CD4-positive, alpha-beta T cell treated with Interleukin-1 beta for 1 hour (primary cell): ENCODE results near the gene ATP2B3.

Experiments used
- DNase-seq, 2 donors: peaks; one replicate each; pipeline ENCODE4 v3.0.0-alpha.2; 2020 to 2022

Gene ATP2B3

DNA sequence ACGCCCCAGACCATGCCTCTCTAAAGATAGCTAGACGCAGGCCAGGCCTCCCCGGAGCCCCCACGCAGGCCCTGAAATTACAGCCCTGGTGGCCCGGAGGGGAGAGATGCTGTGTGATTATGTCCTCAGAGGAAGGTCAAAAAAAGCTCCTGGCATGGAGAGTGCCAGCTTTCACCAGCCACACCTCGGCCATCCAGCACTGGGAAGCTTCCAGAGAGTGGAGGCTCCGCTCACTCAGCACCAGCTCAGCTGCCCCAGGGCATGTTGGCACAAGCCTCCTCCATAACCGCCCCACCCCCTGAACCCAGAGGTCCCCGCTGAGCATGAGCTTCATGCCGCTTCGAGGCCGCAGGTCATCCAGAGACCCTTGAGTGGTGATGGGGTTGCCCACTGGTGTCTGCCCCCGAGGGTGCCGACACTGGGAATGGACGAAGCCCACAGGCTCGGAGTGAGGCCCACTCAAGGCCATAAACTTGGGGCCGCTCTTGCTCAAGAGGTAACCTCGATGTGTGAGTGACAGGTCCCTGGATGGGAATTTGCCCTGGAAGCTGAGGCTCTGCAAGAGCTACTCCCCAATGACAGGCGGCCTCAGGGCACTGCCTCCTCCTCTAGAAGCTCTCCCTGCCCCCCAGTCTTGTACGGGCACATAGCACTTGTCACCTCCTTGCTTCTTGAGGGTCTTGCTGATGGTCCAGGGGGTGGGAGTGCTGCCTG is 27.1 kb upstream of the ATP2B3 start:
- DNase-seq, result no peak

GRCh38 chrX:153491351-153491914 is 26.0 kb upstream of the ATP2B3 start:
- DNase-seq, result no peak

DNA sequence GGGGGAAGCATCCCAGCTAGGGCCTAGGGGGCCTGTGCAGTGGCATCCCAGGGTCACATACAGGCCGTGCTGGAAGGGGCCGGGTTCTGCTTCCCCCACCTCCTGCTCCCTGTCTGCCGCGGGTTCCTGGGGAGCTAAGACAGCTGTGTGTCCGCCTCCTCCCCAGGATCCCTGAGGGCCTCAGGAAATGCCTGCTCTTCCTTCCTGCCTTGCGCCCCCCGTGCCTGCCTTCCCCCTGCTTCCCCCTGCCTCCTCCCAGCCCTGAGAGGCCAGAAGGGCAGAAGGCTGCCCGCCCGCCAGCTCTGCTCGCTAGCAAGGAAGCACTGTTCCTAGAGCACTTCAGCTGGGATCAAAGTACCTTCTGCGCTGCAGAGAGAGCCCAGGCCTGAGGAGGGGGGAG is 25.5 kb upstream of the ATP2B3 start:
- no peak for DNase-seq

DNA sequence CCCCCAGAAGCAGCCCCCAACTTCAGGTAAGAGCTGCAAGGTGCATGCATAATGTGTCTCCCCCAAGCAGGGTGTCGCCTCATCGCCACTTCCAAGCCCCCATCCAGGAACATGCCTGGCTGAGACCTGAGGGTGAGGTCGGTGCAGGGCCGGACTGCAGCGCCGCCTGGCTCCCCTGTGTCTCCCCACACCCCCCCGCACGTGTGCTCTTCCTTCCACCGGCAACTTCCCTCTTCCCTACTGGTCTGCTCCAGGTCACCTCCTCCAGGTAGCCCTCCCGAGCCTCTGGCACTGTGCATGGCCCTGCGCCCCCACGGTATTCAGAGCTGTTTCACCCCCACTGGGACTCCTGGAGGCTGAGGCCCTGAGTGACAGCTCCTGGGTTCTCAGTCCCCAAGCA is 24.9 kb upstream of the ATP2B3 start:
- DNase-seq, result no peak

DNA sequence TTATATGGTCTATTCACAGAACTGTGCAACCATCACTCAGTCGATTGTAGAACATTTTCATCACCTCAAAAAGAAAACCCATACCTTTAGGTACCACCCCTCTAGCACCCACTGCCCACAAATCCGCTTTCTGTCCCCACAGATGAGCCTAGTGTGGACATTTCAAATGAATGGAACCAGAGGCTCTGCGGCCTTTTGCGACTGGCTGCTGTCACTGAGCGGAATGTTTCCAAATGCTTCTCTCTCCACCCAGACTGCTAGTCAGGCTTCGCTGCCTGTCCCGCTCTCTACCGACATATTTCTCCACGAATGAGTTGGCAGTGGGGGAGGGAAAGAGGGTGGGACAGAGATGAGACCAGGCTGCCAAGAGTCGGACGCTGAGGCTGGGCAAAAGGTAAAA is 24.4 kb upstream of the ATP2B3 start:
- DNase-seq, result no peak

GRCh38 chrX:153494061-153494460 is 23.4 kb upstream of the ATP2B3 start:
- DNase-seq, result no peak

- DNase-seq, result peak in 1 of 2 donors; percentile 7
Measured at GRCh38 chrX:153494541-153495361, 22.7 kb upstream of the ATP2B3 start, which contains the start of gene BGN. TSS of gene BGN (plus strand) at chrX:153494980. CDS start at chrX:153504632, 9,652 bp downstream.

DNA sequence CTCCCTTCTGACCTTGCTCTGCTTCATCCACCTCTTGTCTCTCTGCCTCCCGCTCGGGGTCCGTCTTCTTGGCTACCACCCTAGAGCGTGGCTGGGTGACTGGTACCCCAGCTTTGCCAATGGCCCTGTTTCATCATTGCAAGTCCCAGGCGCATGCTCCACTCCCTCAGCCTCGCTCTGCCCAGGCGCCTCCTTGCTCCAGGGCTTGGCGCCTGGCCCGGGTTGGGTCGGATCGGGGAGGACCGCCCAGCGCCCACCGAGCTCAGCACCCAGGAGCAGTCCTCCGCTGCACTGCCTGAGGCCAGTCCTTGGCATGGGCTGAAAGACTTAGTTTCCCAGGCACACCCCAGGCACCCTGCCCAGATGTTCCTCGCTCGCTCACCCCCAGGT is 22.1 kb upstream of the ATP2B3 start:
- no peak for DNase-seq

DNA sequence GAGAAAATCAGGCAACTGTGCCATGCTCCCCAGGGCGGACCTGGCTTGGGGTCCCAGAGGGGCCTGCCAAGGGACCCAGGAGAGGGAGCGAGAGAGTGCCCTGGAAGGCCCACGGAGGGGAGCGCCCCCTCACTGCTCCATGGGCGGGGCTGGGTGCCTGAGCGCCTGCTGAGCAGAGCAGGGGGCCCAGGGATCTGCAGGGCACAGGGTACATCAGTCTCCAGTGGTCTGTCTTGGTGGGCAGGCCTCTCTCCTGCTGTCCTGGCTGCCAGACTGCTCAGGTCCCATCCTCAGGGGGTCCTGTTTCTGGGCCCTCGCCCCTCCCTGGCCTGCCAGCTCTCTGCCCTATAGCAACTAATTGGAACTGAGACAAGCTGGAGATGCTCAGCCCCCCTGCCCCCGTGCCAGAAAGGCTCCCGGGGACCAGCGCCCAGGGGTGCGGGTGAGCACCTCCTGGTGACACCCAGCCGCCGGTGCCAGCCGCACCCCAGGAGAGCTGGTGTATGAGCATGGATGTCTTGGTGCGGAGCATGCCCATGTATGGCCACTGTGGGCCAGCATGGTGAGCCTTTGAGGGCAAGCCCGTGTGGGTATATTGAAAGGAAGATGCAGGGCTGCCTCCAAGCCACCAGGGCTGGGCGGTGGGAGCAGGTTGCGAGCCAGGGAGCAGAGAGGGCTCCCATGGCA is 21.4 kb upstream of the ATP2B3 start:
- no peak for DNase-seq

DNA sequence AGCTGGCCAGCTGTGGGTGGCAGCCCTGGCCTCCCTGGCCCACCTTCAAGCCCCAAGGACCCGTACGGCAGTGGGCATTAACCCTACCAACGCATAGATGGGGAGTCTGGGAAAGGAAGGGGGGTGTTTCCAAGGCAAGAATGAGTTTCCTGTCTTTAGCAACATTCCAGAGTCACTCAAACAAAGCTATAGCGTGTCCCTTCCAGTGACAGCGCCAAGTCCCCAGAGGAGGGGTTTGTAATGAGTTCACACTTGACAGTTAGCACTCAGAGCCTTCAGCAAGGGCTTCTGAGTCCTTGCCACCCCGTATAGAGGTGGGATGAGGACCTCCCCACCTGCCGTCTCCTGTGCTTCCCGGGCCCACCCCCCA is 20.9 kb upstream of the ATP2B3 start:
- no peak for DNase-seq

DNA sequence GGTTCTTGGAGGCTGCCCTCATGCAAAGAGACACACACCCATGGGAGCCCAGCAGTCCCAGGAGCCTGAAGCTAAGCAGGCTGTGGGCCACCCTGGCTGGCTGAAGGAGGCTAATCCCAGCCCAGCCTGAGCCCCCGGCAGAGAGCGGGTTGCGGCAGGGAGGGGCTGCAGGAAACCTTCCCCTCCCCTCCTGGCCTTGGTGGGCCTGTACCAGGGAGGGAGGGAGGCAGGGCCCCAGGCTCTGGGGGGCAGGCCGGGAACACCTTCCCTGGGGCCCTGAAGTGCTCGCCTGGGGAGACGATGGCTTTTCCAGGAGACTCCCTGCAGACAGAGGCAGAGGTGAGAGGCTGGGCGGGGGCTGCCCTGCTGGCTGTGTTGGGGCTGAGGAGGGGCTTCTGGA is 19.0 kb upstream of the ATP2B3 start:
- no peak for DNase-seq

- no peak for DNase-seq
Measured at GRCh38 chrX:153499341-153499740, 18.1 kb upstream of the ATP2B3 start.

DNA sequence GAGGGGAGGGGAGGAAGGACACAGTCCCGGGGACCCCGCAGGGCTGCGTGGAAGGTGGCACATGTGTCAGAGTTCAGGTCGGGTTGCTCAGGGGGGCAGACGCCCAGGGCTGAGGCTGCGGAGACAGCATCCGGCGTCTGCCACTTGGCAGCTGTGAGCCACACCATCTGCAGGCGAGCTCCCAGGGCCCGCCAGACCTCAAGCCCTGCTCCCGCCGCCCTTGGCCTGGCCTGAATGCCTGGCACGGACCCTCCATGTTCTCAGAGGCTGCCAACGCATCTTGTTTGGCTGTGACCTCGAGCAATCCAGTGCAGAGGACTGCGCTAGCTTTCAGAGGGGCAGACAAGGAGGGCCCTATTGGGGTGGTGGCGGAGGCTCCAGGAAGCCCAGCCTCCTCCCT is 17.6 kb upstream of the ATP2B3 start:
- no peak for DNase-seq

DNA sequence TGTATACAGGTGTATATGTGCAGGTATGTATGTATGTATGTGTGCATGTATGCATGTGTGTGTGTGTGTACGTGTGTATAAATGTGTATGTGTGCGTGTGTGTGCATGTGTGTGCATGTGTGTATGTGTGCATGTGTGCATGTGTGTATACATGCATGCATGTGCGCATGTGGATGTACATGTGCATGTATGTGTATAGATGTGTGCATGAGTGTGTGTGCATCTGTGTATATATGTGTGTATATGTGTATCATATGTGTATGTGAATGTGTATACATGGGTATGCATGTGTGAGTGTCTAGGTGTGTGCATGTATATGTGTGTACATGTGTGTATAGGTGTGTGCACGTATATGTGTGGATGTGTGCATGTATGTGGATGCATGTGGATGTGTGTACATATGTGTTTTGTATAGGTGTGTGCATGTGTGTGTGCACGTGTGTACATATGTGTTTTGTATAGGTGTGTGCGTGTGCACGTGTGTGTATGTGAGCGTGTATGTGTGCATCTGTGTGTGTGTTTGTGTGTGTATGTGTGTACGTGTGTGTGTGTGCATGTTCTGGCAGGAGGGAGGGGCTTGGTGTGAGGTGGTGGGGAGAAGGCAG is 16.7 kb upstream of the ATP2B3 start:
- no peak for DNase-seq

GRCh38 chrX:153501530-153501929 is 15.9 kb upstream of the ATP2B3 start:
- no peak for DNase-seq

DNA sequence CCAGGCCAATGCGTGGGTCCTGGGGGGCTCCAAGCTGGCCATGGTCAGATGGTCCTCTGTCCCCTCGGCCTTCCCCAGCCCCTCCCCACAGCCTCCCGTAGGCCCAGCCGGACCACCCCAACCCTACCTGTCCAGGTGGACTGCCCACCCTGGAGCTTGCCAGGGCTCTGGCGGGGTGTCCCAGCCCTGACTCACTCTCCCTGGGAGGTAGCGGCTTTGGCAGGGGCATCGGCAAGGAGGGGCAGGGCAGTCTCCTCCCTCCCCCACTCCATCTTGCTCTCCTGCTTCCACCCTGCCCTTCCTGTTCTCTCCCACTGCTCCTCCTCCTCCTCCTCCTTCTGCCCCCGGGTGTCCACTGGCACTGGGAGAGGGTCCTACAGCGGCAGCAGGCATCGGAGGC is 15.3 kb upstream of the ATP2B3 start:
- DNase-seq, result no peak

DNA sequence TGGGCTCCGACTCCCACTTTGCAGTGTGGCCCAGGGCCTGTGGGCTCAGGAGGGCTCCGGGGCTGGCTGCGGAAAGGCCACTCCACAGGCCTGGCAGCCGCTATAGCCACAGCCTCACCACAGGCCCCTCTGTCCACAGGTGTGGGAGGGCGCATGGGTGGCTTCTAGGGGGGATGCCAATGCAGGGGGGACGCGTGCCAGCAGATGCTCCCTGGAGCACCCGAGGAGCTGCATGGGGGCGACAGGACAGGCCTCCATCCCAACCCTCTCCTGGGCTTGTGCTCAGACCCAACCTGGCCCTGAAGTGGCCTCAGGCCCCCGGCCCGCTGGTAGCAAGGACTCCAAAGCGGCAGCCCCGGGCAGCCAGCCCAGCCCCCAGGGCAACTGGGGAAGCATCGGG is 14.6 kb upstream of the ATP2B3 start:
- no peak for DNase-seq

GRCh38 chrX:153504445-153505016 is 12.9 kb upstream of the ATP2B3 start:
- DNase-seq, result no peak

DNA sequence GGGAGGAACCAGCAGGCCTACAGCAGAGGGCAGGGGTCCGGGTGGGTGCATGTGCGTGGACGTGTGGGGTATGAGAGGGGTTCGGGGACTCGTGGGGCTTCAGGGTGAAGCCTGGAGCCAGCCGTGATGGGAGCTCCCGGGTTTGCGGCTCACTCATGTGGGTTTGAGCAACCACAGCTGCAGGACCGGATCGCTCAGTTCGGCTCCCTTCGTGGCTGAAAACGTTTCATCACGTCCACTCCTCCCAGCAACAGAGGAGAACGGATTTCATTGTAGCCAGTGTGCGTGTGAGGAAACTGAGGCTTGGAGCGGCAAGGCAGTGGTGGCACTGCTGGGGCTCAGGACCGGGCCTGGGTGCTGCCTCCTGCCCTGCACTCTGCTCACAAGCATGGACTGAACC is 12.1 kb upstream of the ATP2B3 start:
- DNase-seq, result no peak

- peak; percentile 78 to 82 for DNase-seq
Measured at GRCh38 chrX:153507484-153508178, 9.8 kb upstream of the ATP2B3 start.

DNA sequence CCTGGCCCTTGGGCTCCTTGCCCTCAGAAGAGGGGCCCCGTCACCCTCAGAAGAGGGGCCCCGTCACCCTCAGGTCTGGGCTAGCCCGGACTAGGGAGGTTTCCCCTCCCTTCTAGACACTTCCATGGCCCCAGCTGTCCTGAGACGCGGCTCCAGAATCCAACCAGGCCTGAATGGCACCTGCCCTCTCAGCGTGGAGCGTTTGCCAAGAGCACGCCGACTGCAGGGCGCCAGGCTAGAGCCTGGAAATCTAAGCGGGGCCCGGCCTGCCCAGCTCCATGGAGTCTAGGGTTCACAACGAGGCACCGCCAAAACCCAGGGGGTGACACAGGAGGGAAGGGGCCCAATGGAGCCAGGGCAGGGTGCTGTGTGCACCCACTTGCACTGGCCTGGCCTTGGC is 7.8 kb upstream of the ATP2B3 start:
- no peak for DNase-seq

GRCh38 chrX:153510383-153510782 is 7.1 kb upstream of the ATP2B3 start:
- no peak for DNase-seq
